ENCODE measurements around the gene PCDH8.

The PCDH8 gene

GRCh38 chr13:52851137-52851962 lies 2.9 kb upstream of the PCDH8 start:
- in situ Hi-C loops (cut with HindIII; ENCODE audit: low sequenced_read_pairs), result no loop called here

GRCh38 chr13:52850396-52851136 lies 2.1 kb upstream of the PCDH8 start:
- in situ Hi-C loops (cut with HindIII; ENCODE audit: low sequenced_read_pairs), result no loop called here

- in situ Hi-C loops (cut with HindIII; ENCODE audit: low sequenced_read_pairs), result no loop called here
Observed at GRCh38 chr13:52850072-52850395, 1.6 kb upstream of the PCDH8 start.

- in situ Hi-C loops (cut with HindIII; ENCODE audit: low sequenced_read_pairs), result no loop called here
Observed at GRCh38 chr13:52849291-52850071, 1.0 kb upstream of the PCDH8 start.

- in situ Hi-C loops (cut with HindIII; ENCODE audit: low sequenced_read_pairs), result no loop called here
Observed at GRCh38 chr13:52847682-52848432, 583 bp downstream of the PCDH8 start.

GRCh38 chr13:52847322-52847681 lies 1.1 kb downstream of the PCDH8 start:
- in situ Hi-C loops (cut with HindIII; ENCODE audit: low sequenced_read_pairs), result no loop called here

- in situ Hi-C loops (cut with HindIII; ENCODE audit: low sequenced_read_pairs), result no loop called here
Observed at GRCh38 chr13:52846567-52847321, 1.7 kb downstream of the PCDH8 start.

- in situ Hi-C loops (cut with HindIII; ENCODE audit: low sequenced_read_pairs), result no loop called here
Observed at GRCh38 chr13:52845766-52846566, 2.5 kb downstream of the PCDH8 start.

- in situ Hi-C loops (cut with HindIII; ENCODE audit: low sequenced_read_pairs), result no loop called here
Observed at GRCh38 chr13:52845334-52845761, 3.1 kb downstream of the PCDH8 start.

- in situ Hi-C loops (cut with HindIII; ENCODE audit: low sequenced_read_pairs), result no loop called here
Observed at GRCh38 chr13:52844836-52845235, 3.6 kb downstream of the PCDH8 start.

- in situ Hi-C loops (cut with HindIII; ENCODE audit: low sequenced_read_pairs), result no loop called here
Observed at GRCh38 chr13:52842441-52842840, 6.0 kb downstream of the PCDH8 start.

GRCh38 chr13:52840066-52840465 lies 8.4 kb downstream of the PCDH8 start:
- in situ Hi-C loops (cut with HindIII; ENCODE audit: low sequenced_read_pairs), result no loop called here

GRCh38 chr13:52838433-52839107 lies 9.9 kb downstream of the PCDH8 start:
- in situ Hi-C loops (cut with HindIII; ENCODE audit: low sequenced_read_pairs), result no loop called here

- in situ Hi-C loops (cut with HindIII; ENCODE audit: low sequenced_read_pairs), result no loop called here
Observed at GRCh38 chr13:52837850-52838249, 10.6 kb downstream of the PCDH8 start.

GRCh38 chr13:52835071-52835839 lies 13.2 kb downstream of the PCDH8 start:
- in situ Hi-C loops (cut with HindIII; ENCODE audit: low sequenced_read_pairs), result no loop called here

- in situ Hi-C loops (cut with HindIII; ENCODE audit: low sequenced_read_pairs), result no loop called here
Observed at GRCh38 chr13:52833296-52833875, 15.1 kb downstream of the PCDH8 start.

- in situ Hi-C loops (cut with HindIII; ENCODE audit: low sequenced_read_pairs), result no loop called here
Observed at GRCh38 chr13:52832313-52832712, 16.1 kb downstream of the PCDH8 start.

- in situ Hi-C loops (cut with HindIII; ENCODE audit: low sequenced_read_pairs), result no loop called here
Observed at GRCh38 chr13:52830946-52831345, 17.5 kb downstream of the PCDH8 start.
